BJ (cell line): ENCODE measurements around the gene EDIL3. TPM values are rescaled to one million over a fixed set of nuclear protein-coding genes. Genes with fewer than 3 reads are reported as not detected.

Experiments
- CTCF ChIA-PET: fragments of 350-600 bp; formaldehyde crosslinking; extraction: SDS; loops from one replicate; lab custom pipeline; 2021; ENCODE audit warnings: antibody characterized with exemption, inconsistent platforms; lab: Yijun Ruan, JAX
- POLR2A ChIA-PET: fragments of 300-600 bp; sonication (Branson Sonifier 250); formaldehyde crosslinking; extraction: SDS; loops from one replicate; lab custom pipeline; 2021; ENCODE audit warnings: antibody characterized with exemption; lab: Charles Lee
- DNase-seq: peaks from one replicate; pipeline ENCODE4 v3.0.0-alpha.2; 2011; ENCODE audit warnings: low read depth
- H3K27me3 ChIP-seq: 2 replicates; pipeline ENCODE4 v1.6.0; 2011; ENCODE audit warnings: low read length; ENCODE audit not compliant: control insufficient read depth, insufficient read depth
- H3K36me3 ChIP-seq: 2 replicates; pipeline ENCODE4 v1.5.1; 2011; ENCODE audit warnings: low read length; ENCODE audit not compliant: control insufficient read depth, insufficient read depth
- H3K4me3 ChIP-seq: 2 replicates; pipeline ENCODE4 v1.5.1; 2011; ENCODE audit warnings: low read depth, mild to moderate bottlenecking, control low read depth, low read length
- polyA plus RNA-seq: library from polyadenylated mRNA; depleted of rRNA; stranded (reverse); fragments of >200 nt; gene quantifications from 2 replicates; pipeline ENCODE4 v1.2.3, GENCODE V29; 2011
- TF ChIP-seq, protein P1 (sequence below): IDR thresholded peaks from 2 replicates; pipeline ENCODE4 v1.5.1; 2011; ENCODE audit warnings: low read depth, mild to moderate bottlenecking, control low read depth, inconsistent platforms, low read length, moderate library complexity; ENCODE audit not compliant: insufficient read depth

EDIL3 gene
- polyA plus RNA-seq, 1 experiment = 8.4 TPM

GRCh38 chr5:84119252-84119651 lies 265.4 kb downstream of the EDIL3 start:
- no peaks in the 10 kb centered on the region for H3K36me3 ChIP-seq
- CTCF ChIA-PET = no interaction called here
- TF ChIP-seq, protein P1, sequence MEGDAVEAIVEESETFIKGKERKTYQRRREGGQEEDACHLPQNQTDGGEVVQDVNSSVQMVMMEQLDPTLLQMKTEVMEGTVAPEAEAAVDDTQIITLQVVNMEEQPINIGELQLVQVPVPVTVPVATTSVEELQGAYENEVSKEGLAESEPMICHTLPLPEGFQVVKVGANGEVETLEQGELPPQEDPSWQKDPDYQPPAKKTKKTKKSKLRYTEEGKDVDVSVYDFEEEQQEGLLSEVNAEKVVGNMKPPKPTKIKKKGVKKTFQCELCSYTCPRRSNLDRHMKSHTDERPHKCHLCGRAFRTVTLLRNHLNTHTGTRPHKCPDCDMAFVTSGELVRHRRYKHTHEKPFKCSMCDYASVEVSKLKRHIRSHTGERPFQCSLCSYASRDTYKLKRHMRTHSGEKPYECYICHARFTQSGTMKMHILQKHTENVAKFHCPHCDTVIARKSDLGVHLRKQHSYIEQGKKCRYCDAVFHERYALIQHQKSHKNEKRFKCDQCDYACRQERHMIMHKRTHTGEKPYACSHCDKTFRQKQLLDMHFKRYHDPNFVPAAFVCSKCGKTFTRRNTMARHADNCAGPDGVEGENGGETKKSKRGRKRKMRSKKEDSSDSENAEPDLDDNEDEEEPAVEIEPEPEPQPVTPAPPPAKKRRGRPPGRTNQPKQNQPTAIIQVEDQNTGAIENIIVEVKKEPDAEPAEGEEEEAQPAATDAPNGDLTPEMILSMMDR = no peak
- H3K4me3 ChIP-seq = no peak overlapping the region
- POLR2A ChIA-PET = no interaction called here
- no peaks in the 10 kb centered on the region for H3K27me3 ChIP-seq
- no peak for DNase-seq

- H3K4me3 ChIP-seq = no peak overlapping the region
- ChIA-PET POLR2A (no interaction called here), CTCF (no interaction called here)
- H3K36me3 ChIP-seq = no peaks in the 10 kb centered on the region
- TF ChIP-seq, protein P1 = no peak
- DNase-seq = no peak
- no peaks in the 10 kb centered on the region for H3K27me3 ChIP-seq
These were observed 266.1 kb downstream of the EDIL3 start for GRCh38 chr5:84118551-84118950.

GRCh38 chr5:84115727-84116126 lies 269.0 kb downstream of the EDIL3 start:
- CTCF ChIA-PET = no interaction called here

DNA sequence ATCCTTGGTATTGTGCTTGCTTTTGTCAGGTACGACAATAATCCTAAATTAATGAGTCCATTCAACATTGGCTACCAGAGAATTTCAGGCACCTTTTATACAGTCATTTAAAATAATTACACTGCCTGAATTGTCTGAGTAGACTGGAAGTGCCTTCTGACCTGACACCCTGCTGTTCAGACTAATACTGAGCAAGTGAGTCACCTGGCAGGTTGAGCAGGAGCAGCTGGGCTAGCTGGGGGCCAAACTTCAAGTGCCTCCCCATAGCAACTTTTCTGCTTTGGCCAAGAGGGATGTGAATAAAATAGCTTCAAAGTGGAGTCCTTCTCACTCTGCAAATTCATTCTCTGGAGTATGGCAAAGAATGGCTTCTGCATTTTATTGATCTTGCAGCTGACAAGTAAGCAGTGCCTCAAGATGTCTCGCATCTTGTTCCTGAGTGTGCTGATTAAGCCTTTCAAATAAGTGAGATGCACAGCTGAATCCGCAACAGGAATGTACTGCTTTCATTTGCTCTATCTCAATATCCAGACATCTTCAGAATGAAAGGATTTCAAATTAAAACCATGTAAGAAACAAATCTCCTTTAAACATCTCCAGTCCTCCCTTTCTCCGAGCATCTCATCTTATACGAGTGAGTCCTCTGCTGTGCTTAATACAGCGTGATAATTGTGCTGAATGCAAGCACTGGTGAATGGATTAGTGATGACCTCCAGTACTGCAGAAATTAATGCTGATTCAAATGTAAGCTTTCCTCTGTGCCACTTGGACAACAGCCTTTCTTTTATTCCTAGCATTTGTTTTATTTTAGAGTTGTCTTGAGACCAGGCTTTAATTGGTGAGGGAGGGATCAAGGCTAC lies 271.2 kb downstream of the EDIL3 start:
- H3K27me3 ChIP-seq = no peaks in the 10 kb centered on the region
- H3K36me3 ChIP-seq = no peaks in the 10 kb centered on the region
- TF ChIP-seq, protein P1 = no peak
- ChIA-PET CTCF (interaction anchor here (0.8 kb wide), 1 partner anchor 11 kb away, joined by 3 read pairs; no protein-coding TSS in a partner anchor), POLR2A (no interaction called here)
- H3K4me3 ChIP-seq = no peak overlapping the region
- no peak for DNase-seq

More at GRCh38 chr5:84115727-84116126, 269.0 kb downstream of the EDIL3 start:
- no peaks in the 10 kb centered on the region for H3K36me3 ChIP-seq
- TF ChIP-seq, protein P1 = no peak
- H3K27me3 ChIP-seq = no peaks in the 10 kb centered on the region
- H3K4me3 ChIP-seq = no peak overlapping the region
- POLR2A ChIA-PET = no interaction called here
- no peak for DNase-seq

- DNase-seq = no peak
- Histone ChIP-seq H3K36me3 (no peaks in the 10 kb centered on the region), H3K27me3 (no peaks in the 10 kb centered on the region), H3K4me3 (no peak overlapping the region)
- ChIA-PET CTCF (no interaction called here), POLR2A (no interaction called here)
- TF ChIP-seq, protein P1 = no peak
These were observed 291.9 kb downstream of the EDIL3 start for GRCh38 chr5:84092738-84093137.
